GM18517 (cell line): Measurements from ENCODE around the gene PPM1N.

ENCODE experiments used
- ATAC-seq: cut with Tn5 transposase; IDR thresholded peaks from one replicate; pipeline ENCODE4 v1.9.1; 2021; ENCODE audit warnings: mild to moderate bottlenecking, moderate library complexity; ENCODE audit not compliant: unreplicated experiment

The PPM1N gene

GRCh38 chr19:45485305-45486077, 12.8 kb upstream of the PPM1N start:
- peak; percentile 86 for ATAC-seq

- no peak for ATAC-seq
These were observed 9.5 kb upstream of the PPM1N start for GRCh38 chr19:45488708-45489107.

GRCh38 chr19:45489216-45489855, 8.9 kb upstream of the PPM1N start:
- ATAC-seq = no peak

GRCh38 chr19:45492137-45492626, 6.1 kb upstream of the PPM1N start:
- ATAC-seq = no peak

- no peak for ATAC-seq
These were observed 5.4 kb upstream of the PPM1N start for GRCh38 chr19:45492627-45493470.

- ATAC-seq = no peak
These were observed 3.9 kb upstream of the PPM1N start for GRCh38 chr19:45494261-45494916.

- no peak for ATAC-seq
These were observed 3.1 kb upstream of the PPM1N start for GRCh38 chr19:45495178-45495577.

- peak; percentile 3 for ATAC-seq
These were observed 1.8 kb upstream of the PPM1N start for GRCh38 chr19:45496349-45496953.

- ATAC-seq = no peak
These were observed 452 bp upstream of the PPM1N start for GRCh38 chr19:45497791-45498190.

- no peak for ATAC-seq
These were observed 1.2 kb downstream of the PPM1N start for GRCh38 chr19:45499196-45500180.

GRCh38 chr19:45500918-45501729, 2.9 kb downstream of the PPM1N start:
- no peak for ATAC-seq

- no peak for ATAC-seq
These were observed 3.4 kb downstream of the PPM1N start for GRCh38 chr19:45501730-45502014.

GRCh38 chr19:45502111-45502510, 3.9 kb downstream of the PPM1N start:
- ATAC-seq = no peak

GRCh38 chr19:45503909-45504308, 5.7 kb downstream of the PPM1N start:
- ATAC-seq = no peak

GRCh38 chr19:45505151-45505995, 7.1 kb downstream of the PPM1N start:
- ATAC-seq = no peak

GRCh38 chr19:45505996-45506245, 7.7 kb downstream of the PPM1N start:
- no peak for ATAC-seq

GRCh38 chr19:45506246-45506988, 8.2 kb downstream of the PPM1N start:
- peak; percentile 50 for ATAC-seq
